ENCODE results near the gene TMEM125. TPM values are rescaled to one million over a fixed set of nuclear protein-coding genes. Genes with fewer than 3 reads are reported as not detected.

Gene TMEM125
- total RNA-seq, 1 experiment from 2014 or later = not detected

DNA sequence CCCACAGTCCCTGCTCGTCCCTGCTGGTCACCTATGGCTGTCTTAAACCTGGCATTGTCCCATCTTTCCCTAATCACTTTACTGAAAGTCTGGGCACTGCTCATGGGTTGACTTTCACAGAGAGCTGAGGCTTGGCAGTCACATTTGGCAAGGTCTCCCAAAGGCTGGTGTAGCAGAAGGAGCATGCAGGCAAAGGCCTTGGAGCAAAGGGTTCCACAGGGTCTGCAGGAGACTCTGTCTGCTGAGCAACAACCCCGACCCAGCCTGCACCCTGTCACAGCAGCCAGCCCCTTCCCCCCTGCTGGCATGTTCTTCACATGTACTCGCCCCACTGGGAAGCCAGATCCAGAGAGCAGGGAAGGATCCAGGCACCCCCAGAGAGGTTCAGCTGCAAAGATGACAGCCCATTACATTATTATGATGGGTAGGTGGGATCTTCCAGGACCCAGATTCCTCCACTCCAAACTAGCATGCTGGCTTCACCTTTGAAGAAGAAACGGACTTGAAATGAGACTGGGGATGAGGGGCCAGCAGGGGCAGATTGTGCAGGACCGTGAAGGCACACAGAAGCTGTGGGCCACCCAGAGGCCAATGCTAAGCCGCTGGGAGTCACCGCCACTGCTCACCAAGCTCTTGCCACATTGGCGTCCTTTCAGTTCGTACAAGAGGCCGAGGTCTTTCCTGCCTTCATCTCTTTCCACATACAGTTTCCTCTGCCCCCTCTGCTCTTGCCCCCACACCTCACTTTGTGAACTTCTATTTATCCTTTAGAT lies 14.2 kb upstream of the TMEM125 start:
- Histone ChIP-seq H3K36me3 (no peaks in the 10 kb centered on the region), H3K4me3 (no peak overlapping the region), H3K27me3 (replicated peaks) (no peaks in the 10 kb centered on the region; the same call in 1 of the 2 replicates), H3K4me1 (replicated peaks) (no peaks in the 10 kb centered on the region), H3K27ac (no peak overlapping the region), H3K9me3 (replicated peaks) (no peaks in the 10 kb centered on the region)
- peak in 1 of 2 experiments; percentile 27 for DNase-seq (ENCODE audit: low read depth in 1 of 2, low spot score in 2 of 2)

DNA sequence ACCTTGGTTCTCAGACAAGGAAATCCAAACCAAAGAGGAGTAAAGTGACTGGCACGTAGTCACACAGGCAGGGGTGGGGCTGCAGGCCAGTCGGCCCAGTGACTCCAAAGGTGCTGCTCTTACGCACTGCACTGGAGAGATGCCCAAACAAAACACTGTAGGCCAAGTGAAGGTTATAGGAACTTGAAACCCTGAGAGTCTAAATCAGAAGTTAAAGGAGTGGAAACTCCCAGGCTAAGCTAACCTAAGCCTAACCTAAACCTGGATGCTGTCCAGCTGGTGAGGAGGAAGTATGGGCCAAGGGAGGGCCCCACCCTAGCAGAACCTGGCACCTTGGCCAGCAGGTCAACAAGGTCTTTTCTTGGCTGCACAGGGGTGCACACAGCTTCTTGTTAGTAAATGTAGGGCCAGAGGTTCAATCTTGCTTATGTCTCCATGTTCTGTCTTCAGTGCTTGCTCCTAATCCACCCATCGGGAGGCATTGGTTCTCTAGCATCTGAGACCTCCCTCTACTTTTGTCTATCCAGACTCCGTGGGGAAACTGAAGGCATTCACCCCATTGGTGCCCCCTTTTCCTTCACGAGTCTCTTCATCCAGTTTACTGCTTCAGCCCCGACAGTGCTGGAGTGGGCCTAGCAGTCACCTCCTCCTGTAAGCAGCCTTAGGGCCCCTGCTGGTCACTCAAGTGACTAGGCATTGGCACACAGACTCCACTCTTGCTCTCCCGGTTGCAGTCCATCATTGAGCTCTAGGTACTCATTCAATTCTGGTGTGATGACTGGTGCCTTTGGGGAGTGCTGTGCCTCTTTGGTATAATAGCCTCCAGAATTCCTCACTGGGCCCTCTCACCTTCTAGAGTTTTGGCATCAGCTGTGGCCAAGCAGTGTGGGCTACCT lies 12.9 kb upstream of the TMEM125 start:
- Histone ChIP-seq H3K27me3 (replicated peaks) (no peaks in the 10 kb centered on the region), H3K4me3 (no peak overlapping the region), H3K27ac (no peak overlapping the region), H3K4me1 (replicated peaks) (no peaks in the 10 kb centered on the region), H3K36me3 (no peaks in the 10 kb centered on the region), H3K9me3 (replicated peaks) (no peaks in the 10 kb centered on the region)
- DNase-seq (ENCODE audit: low read depth in 1 of 2, low spot score in 2 of 2) = peak in 1 of 2 experiments; percentile 19

DNA sequence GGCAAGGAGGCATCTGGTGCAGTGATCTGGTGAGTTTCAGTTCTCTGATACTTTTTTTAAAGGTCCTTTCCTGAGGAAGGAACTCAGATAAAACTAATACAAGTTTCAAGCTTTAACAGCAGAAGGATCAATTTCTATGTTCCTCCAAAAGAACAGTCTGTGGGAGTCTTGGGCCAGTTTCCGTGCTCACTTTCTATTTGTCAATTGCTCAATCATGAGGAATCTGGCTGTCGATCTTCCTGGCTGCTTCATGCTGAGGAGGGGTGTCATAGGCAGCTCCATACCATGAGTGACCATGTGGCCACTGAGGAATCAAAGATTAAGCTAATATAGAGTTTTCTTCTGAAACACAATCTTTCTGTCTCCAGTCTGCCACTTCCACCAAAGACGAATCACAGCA lies 11.4 kb upstream of the TMEM125 start:
- Histone ChIP-seq H3K4me3 (no peak overlapping the region), H3K36me3 (no peaks in the 10 kb centered on the region), H3K4me1 (replicated peaks) (no peaks in the 10 kb centered on the region), H3K27me3 (replicated peaks) (no peaks in the 10 kb centered on the region), H3K9me3 (replicated peaks) (no peaks in the 10 kb centered on the region), H3K27ac (no peak overlapping the region)
- DNase-seq (ENCODE audit: low read depth in 1 of 2, low spot score in 2 of 2) = peak in 1 of 2 experiments; percentile 18

DNA sequence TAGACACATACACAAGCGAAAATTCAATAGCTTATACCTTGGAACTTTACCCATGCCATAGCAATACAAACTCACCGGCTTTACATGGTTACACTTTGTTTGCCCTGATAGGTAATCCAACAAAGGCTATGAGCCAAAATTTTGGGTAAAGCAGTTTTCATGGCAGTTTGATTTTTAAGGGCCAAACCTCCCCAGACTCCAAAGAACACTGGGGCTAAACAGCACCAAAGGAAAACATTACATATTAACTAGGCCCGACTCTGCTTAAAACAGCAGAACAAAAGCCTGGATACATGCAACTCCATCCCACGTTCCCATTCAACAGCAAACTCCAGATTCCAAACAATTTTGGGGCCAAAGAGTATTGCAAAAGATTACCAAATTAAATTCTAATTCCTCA lies 4.4 kb upstream of the TMEM125 start:
- Histone ChIP-seq H3K4me1 (replicated peaks) (no peaks in the 10 kb centered on the region), H3K36me3 (no peaks in the 10 kb centered on the region), H3K4me3 (no peak overlapping the region), H3K9me3 (replicated peaks) (no peaks in the 10 kb centered on the region), H3K27me3 (replicated peaks) (no peaks in the 10 kb centered on the region), H3K27ac (no peak overlapping the region)
- no peak for DNase-seq (ENCODE audit: low read depth in 1 of 2, low spot score in 2 of 2)

DNA sequence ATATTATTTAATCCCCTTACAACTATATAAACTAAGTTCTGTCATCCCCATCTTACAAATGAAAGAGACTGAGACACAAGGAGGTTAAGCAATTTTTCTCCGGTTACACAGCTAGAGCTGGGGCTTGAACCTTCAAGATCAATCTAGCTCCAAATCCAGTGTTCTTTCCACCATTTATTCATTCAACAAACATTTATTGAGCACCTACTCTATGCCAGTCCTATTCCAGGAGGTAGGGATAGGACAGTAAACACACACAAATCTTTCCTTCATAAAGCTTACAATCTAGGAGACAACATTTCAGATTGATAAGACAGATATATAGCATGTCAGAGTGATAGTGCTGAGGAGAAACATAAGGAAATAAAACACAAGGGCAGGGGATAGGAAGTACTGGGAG lies 2.9 kb upstream of the TMEM125 start:
- Histone ChIP-seq H3K4me1 (replicated peaks) (no peaks in the 10 kb centered on the region), H3K36me3 (no peaks in the 10 kb centered on the region), H3K9me3 (replicated peaks) (no peaks in the 10 kb centered on the region), H3K27me3 (replicated peaks) (no peaks in the 10 kb centered on the region), H3K27ac (no peak overlapping the region), H3K4me3 (no peak overlapping the region)
- DNase-seq (ENCODE audit: low read depth in 1 of 2, low spot score in 2 of 2) = no peak

DNA sequence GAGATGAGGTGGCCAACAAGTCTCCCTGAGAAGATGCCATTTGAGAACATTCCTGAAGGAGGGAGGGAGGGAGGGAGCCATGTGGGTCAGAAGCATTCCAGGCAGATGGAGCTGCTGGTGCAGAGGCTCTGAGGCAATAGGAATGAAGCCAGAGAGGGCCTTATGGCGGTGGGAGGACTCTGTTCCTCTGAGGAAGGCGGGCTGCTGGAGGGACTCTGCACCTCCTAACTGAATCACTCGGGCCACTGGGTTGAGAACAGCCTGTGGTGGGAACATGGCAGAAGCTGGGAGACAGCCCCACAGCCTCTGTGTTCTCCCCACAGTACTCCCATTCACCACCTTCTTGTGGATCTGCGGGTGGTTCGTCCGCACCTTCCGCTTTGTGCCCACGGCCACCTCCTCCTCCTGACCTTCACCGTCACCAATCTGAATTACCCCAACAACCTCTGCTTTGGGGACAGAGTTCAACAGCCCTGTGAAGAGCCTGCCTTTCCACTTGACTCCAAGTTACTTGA lies 2.4 kb upstream of the TMEM125 start:
- Histone ChIP-seq H3K4me1 (replicated peaks) (no peaks in the 10 kb centered on the region), H3K36me3 (no peaks in the 10 kb centered on the region), H3K27ac (no peak overlapping the region), H3K9me3 (replicated peaks) (no peaks in the 10 kb centered on the region), H3K27me3 (replicated peaks) (no peaks in the 10 kb centered on the region), H3K4me3 (no peak overlapping the region)
- peak in 1 of 2 experiments; percentile 28 for DNase-seq (ENCODE audit: low read depth in 1 of 2, low spot score in 2 of 2)

DNA sequence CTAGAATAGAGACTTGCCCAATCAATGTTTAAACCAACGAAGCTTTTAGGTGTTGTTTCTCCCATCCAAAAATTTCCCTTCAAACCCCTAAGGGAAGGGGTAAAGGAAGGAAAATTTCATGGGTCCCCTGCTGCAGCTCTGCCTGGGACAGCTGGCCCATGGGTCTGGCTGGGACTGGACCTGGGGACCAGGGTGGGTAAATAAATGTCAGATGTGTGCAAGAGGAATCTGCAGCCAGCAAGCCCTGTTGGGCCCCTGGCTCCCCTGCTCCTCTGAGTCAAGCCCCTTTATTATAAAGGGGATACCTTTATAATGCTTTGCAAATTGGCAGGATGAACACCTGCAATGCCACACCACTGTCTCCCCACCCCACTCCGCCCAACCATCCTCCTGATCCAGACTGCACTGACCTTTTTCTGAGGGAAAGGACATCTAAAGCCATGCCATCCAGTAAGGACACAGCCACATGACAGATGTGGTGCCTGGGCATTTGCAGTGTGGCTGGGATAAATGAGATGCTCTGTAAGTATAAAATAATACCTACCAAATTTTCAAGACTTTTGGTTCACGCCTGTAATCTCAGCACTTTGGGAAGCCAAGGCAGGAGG lies 1.9 kb upstream of the TMEM125 start:
- peak in 1 of 2 experiments; percentile 25 for DNase-seq (ENCODE audit: low read depth in 1 of 2, low spot score in 2 of 2)
- Histone ChIP-seq H3K27me3 (replicated peaks) (no peaks in the 10 kb centered on the region), H3K36me3 (no peaks in the 10 kb centered on the region), H3K4me3 (no peak overlapping the region), H3K4me1 (replicated peaks) (no peaks in the 10 kb centered on the region), H3K9me3 (replicated peaks) (no peaks in the 10 kb centered on the region), H3K27ac (no peak overlapping the region)

DNA sequence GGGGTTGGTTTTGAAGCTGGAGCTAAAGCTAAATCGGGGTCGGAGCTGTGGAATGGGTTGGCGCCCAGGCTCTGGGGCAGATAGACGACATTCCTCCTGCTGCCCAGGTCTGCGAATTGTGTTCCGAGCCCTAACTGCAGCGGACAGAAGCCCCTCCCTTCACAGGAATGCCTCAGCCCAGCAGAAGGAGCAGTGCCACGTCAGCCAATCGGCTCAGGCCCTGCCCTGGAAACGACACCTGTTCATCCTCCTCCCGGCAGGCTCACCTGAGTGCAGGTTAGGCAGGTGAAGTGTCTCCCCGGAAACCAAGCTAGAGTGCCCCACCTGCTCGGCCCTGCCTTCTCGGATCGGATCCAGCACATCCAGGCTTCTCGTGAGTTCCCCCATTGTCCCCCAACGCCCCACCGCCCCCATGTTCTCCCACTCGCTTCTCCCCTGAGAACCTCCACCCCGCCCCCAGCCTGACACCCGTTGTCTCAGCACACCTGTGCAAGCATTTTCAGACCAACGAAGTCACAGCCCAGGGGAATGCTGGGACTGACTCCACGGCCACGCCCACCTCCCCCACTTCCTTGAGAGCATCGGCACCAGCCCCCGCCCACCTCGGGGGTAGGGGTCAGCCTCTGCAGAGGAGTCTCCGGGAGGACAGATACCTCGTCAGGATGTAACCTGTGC lies 775 bp downstream of the TMEM125 start:
- H3K27me3 ChIP-seq (replicated peaks) = no peaks in the 10 kb centered on the region
- DNase-seq (ENCODE audit: low read depth in 1 of 2, low spot score in 2 of 2) = no peak

DNA sequence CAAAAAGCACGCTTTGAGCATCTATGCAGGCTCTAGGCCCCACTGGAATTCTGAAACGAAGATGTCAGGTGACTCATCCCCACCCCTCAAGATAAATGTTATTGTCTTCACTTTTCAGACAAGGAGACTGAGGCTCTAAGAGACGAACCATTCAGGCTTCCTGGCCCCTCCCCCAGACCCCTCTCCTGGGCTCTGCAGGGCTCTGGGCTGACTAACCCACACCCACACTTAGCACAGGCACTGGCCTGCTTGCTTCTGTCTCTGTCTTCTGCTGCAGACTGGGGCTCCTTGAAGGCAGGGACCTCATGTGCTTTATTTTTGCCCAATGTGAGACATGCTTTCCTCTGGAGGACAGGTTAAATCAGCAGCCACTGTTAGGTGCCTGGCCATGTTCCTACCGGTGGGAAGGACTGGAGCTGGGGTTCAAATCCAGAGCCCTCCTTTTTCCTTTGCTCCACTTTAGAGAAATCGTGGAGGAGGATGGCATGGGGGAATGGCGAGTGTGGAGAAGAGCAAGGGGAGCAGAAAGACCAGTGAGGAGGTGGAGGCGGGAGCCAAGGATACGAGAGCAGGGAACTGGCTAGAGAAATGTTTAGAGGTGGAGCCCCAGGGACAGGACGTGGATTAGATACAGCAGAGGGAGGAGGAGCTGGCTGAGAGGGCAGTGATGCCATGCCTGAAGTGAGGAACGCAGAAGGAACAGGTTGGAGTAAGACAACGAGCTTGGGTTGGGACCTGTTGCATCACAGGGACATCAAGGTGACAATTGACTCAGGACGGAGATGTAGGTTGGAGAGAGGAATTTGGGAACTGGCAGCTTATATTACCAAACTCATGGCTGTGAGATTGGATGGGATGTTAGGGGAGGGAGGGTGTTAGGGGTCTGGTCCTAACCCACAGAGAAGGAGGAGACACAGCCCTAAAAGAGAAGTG lies 1.7 kb downstream of the TMEM125 start:
- no peaks in the 10 kb centered on the region for H3K36me3 ChIP-seq
- no peaks in the 10 kb centered on the region for H3K9me3 ChIP-seq (replicated peaks)
- H3K4me1 ChIP-seq (replicated peaks) = no peaks in the 10 kb centered on the region
- H3K27me3 ChIP-seq (replicated peaks) = no peaks in the 10 kb centered on the region
- H3K4me3 ChIP-seq = no peak overlapping the region
- DNase-seq (ENCODE audit: low read depth in 1 of 2, low spot score in 2 of 2) = no peak
- H3K27ac ChIP-seq = no peak overlapping the region

More for the DNA sequence above, 775 bp downstream of the TMEM125 start:
- no peaks in the 10 kb centered on the region for H3K4me1 ChIP-seq (replicated peaks)
- no peak overlapping the region for H3K4me3 ChIP-seq
- no peak overlapping the region for H3K27ac ChIP-seq
- no peaks in the 10 kb centered on the region for H3K36me3 ChIP-seq
- no peaks in the 10 kb centered on the region for H3K9me3 ChIP-seq (replicated peaks)

DNA sequence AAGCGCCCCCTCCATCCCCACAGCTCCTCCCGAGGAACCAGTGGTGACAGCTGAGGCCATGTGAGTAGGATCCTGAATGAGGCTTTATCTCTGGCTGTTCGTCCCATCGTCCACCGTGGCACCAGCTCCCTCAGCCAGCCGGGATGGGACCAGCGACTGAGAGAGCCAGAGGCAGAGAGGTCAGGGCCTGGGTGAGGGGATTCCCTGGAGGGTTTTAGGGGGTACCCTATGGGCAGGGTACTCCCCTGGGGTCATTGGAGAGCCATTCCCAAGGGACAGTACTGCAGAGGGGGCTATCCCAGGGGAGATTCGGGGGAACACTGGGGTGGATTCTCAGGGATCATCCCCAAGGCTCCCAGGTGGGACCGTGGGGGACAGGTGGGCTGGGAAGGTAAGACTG lies 2.4 kb downstream of the TMEM125 start:
- Histone ChIP-seq H3K9me3 (replicated peaks) (no peaks in the 10 kb centered on the region), H3K27me3 (replicated peaks) (no peaks in the 10 kb centered on the region), H3K4me1 (replicated peaks) (no peaks in the 10 kb centered on the region), H3K4me3 (no peak overlapping the region), H3K27ac (no peak overlapping the region), H3K36me3 (no peaks in the 10 kb centered on the region)
- no peak for DNase-seq (ENCODE audit: low read depth in 1 of 2, low spot score in 2 of 2)

DNA sequence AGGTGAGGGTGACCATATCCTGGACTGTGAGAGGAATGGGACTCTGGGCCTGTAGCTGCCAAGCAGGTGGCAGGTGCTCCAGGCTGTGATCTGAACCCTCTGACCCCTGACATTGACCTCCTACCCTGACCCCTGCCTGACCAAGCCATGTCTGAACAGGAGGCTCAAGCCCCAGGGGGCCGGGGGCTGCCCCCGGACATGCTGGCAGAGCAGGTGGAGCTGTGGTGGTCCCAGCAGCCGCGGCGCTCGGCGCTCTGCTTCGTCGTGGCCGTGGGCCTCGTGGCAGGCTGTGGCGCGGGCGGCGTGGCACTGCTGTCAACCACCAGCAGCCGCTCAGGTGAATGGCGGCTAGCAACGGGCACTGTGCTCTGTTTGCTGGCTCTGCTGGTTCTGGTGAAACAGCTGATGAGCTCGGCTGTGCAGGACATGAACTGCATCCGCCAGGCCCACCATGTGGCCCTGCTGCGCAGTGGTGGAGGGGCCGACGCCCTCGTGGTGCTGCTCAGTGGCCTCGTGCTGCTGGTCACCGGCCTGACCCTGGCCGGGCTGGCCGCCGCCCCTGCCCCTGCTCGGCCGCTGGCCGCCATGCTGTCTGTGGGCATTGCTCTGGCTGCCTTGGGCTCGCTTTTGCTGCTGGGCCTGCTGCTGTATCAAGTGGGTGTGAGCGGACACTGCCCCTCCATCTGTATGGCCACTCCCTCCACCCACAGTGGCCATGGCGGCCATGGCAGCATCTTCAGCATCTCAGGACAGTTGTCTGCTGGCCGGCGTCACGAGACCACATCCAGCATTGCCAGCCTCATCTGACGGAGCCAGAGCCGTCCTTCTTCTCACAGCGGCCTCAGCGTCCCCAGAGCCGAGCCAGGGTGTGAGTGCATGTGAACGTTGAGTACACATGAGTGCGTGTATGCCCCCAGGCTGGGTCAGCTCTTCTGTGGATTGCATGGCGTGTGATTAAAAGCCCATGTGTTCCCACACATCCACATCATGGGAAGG lies 3.1 kb downstream of the TMEM125 start:
- Histone ChIP-seq H3K4me3 (no peak overlapping the region), H3K4me1 (replicated peaks) (no peaks in the 10 kb centered on the region), H3K27ac (no peak overlapping the region), H3K9me3 (replicated peaks) (no peaks in the 10 kb centered on the region), H3K36me3 (no peaks in the 10 kb centered on the region), H3K27me3 (replicated peaks) (no peaks in the 10 kb centered on the region)
- DNase-seq (ENCODE audit: low read depth in 1 of 2, low spot score in 2 of 2) = no peak

DNA sequence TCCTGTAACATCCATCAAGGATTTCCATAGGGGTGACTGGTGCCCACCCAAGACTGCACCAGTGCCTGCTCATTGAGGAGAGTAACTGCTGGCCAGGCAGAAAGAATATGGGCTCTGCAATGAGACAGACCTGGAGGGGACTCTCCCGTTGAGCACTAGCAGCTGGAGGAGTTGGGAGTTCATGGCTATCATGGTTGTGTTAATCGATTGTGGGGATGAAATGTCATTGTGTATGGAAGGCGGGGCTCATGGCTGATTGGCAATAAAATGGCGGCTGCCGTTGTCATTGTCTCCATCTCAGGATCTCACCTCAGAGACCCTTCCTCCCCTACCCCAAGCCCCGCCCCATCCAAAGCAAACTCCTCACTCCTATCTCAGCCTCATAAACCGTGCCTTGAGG lies 3.9 kb downstream of the TMEM125 start:
- H3K27ac ChIP-seq = no peak overlapping the region
- no peak overlapping the region for H3K4me3 ChIP-seq
- no peaks in the 10 kb centered on the region for H3K4me1 ChIP-seq (replicated peaks)
- H3K9me3 ChIP-seq (replicated peaks) = no peaks in the 10 kb centered on the region
- H3K36me3 ChIP-seq = no peaks in the 10 kb centered on the region
- no peaks in the 10 kb centered on the region for H3K27me3 ChIP-seq (replicated peaks)
- DNase-seq (ENCODE audit: low read depth in 1 of 2, low spot score in 2 of 2) = no peak
